ENCODE results near the gene CLIC3.
A peak's percentile ranks its signal among the peaks of the same experiment; 100 is the strongest.

The CLIC3 gene

DNA sequence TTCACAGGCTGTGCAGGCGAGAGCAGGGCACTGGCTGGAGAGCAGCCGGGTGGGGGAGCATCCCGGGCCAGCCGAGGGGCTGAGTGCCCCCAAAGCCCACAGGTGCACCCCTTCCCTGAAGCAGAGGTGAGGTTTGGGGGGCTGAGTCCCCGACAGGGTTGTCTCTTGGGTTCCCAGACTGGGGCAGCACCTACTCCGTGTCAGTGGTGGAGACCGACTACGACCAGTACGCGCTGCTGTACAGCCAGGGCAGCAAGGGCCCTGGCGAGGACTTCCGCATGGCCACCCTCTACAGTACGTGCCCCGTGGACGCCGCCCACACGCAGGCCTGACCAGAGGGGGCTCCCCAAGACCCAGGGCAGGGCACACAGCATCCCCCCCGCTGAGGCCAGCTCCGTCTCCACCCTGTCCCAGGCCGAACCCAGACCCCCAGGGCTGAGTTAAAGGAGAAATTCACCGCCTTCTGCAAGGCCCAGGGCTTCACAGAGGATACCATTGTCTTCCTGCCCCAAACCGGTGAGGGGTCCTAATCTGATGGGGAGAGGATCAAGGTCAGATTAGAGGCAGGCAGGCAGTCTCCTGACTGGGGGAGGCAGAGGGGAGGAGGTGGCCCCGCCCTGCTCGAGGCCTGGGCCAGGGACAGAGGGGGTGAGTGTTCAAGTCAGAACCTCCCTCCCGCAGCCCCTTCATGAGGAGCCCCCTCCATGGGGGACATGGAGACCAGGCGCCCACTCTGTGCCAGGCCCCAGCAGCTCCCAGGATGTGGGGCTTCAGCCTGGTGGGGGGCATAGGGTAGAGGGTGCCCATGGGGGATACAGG is 16.4 kb downstream of the CLIC3 start:
- DNase-seq: no peak

DNA sequence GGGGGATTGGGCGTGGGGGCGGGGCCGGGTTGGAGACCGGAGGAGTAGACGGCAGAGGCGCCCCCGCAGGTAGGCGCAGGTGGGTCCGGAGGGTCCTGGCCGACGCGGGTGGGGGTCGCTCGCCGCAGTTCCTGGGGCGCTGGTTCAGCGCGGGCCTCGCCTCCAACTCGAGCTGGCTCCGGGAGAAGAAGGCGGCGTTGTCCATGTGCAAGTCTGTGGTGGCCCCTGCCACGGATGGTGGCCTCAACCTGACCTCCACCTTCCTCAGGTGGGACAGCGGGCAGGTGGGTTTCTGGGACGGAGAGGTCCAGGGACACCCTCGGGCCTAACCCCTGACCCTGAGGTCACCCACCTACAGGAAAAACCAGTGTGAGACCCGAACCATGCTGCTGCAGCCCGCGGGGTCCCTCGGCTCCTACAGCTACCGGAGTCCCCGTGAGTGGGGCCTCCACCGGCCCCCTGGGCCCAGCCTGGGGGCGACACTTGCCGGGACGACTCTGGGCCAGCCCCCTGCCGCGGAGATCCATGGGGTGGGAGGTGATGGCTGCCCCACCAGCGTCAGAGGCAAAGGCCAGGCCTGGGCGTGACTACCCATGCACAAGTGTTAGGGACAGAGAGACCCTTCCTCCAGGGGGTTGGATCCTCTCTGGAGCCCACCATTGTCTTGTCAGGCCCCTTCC is 17.4 kb downstream of the CLIC3 start:
- no peak for DNase-seq

DNA sequence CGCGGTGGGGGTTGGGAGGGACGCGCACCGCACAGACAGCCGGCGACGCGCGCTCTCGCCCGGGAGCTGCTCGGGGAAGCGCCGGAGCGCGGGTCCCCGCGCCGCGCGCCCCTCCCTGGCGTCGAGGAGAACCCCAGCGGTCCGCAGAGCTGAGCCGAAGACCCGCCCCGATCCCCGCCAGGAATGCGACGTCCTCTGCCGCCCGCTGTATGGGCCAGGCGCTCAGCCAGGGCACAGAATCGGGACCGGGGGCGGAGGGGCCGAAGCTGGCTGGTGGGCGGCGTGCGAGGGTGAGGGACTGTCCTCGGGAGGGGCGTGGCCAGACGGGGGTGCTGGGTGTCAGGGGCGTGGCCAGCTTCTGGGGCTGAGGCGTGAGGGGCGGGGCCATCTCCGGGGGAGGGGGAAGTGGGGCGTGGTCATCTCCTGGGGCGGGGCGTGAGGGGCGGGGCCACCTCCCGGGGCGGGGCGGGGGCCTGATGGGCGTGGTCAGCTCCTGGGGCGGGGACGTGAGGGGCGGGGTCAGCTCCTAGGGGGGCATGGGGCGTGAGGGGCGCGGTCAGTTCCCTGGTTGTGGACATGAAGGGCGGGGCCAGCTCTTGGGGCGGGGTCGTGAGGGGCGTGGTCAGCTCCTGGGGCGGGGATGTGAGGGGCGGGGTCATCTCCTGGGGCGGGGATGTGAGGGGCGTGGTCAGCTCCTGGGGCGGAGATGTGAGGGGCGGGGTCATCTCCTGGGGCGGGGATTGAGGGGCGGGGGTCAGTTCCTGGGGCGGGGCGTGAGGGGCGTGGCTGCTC is 18.1 kb downstream of the CLIC3 start:
- peak; percentile 72 for DNase-seq

DNA sequence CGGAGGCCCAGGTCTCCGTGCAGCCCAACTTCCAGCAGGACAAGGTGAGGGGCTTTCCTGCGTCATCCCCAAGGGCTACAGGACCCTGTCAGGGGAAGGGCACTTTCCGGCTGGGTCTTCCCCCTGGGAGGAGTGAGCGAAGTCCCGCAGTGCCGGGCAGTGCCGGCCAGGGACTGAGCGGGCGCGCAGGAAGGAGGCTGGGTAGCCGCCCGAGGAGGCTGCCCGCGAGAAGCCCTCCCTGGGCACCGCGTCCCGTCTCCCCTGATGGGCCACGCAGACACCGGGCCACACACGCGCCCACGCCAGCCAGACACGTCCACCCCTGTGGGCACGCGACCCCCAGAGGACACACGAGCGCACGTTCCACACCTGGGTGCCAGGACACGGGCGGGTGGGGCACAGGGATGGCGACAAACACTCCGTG is 18.7 kb downstream of the CLIC3 start:
- no peak for DNase-seq

DNA sequence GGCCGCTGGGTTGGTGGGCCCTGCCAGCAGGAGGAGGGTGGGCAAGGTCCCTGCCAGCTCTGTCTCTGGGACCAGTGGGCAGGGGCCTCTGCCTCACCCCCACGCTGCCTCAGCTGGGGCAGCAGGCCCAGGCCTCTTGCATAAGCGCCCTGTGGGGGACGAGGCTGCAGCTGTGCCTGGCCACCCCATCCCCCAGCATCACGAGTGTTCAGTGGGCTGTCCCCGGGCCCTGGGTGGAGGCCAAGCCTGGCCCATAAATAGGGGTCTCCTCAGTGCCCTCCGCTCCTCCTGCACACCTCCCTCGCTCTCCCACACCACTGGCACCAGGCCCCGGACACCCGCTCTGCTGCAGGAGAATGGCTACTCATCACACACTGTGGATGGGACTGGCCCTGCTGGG is 19.1 kb downstream of the CLIC3 start, which contains the start of gene PTGDS:
PTGDS (plus strand) TSS at position 282 of the 400 bp plus-strand sequence; CDS start at position 357, 75 bp downstream.
- no peak for DNase-seq

DNA sequence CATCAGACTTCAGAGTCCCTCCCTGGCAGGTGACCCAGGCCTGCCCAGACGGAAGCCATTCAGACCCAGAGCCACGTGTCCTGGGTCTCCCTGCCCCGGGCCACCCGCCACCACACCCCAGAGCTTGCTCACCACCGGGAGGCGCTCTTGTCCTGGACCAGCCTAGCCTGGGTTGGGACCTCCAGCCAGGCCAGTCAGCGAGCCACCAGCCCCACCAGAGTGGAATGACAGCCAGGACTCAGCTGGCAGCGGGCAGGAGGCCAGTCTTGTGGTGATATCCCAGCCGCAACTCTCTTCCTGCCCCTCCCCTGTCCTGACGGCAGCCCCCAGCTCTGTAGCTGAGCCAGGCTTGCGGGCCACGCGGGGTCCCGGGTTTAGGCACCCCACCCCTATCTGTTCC is 20.7 kb downstream of the CLIC3 start:
- DNase-seq: peak; percentile 39

DNA sequence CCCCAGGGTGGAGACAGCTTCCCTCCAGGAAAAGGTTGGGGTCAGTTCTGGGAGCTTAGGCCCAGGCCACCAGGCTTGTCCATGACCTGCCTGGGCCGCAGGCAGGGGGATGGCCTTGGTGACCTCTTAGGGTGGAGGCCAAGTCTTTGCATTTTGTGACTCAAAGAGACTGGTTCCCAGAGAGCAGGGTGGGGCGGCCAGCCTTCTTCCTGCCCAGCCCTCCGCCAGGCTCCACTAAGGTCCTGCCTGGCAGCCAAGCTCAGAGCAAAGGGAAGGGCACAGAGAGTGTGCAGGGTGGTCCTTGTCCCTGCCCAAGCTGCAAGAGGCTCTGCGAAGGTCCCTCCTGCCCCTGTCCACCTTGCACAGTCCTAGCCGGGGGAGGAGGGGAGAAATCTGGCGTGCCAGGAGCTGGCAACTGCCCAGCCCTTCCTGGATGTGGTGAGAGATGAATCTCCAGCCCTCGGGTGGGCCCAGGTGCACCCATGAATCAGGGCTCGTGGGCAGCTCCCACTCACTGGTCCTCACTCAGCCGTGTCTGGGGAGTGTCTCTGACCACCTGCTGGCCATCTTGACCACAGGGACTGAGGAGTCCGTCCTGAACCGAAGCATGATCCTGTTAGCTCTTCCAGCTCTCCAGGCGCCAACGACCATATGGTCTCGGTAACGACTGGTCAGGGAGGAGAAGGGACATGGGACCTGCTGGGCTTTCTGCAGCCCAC is 21.4 kb downstream of the CLIC3 start:
- no peak for DNase-seq

DNA sequence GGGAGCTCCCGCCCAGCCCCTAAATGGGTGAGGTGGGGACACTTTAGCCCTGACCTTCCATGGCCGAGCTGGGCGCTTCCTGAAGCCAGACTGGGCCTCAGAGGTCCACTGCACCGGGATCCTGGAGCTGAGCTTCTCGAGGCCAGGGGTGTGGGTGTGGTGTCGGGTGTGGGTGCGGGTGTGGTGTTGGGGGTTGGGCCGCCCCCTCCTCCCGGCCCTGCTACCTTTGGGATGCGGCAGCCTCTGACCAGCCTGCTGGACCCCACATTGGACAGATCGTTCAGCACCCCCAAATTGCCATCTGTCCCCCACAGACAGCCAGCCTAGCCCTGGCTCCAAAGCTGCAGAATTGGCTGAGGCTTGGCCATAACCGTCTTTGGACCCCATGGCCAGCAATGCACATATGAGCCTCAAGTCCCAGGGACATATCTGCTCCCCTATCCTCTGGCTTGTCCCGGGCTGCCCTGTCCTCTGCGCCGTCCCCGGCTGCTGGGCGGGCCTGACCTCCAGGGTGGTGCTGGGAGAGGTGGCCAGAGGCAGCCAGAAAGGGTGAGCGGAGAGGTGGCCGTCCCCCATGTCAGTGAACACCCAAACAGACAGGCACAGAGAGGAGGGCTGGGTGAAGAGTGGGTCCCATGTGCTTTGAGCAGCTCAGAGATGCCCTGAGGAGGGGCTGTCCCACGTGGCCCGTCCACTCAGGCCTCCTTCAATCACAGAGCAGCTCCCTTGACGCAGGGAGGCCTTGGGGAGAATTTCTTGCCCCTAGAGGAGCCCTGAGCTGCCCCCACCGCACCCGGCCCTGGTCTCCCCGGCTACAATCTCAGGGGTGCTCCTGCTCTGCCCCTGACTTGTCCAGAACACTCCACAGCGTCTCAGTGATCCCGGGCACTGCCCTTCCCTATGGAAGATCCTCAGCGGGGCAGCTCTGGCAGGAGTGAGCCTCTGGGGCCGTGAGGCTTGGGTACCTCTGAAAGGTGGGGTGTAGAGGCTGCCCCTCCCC is 22.4 kb downstream of the CLIC3 start:
- no peak for DNase-seq

DNA sequence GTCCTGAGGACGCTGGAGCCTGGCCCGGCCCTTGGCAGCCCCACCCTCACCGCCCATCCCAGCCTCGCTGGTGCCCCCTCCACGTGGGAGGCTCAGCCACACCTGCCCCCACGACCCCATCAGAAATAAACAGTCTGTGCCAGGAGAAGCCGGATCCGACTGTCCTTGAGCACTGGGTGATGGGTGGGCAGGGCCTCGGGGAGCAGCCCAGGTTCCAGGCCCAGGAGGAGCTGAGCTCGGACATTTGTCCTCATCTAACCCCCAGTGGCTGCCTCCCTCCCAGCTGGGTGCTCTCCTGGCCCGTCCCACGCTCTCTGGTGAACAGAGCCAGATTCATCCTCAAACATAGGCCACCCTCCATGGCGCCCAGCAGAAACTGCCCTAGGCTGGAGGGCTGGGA is 23.6 kb downstream of the CLIC3 start:
- no peak for DNase-seq

DNA sequence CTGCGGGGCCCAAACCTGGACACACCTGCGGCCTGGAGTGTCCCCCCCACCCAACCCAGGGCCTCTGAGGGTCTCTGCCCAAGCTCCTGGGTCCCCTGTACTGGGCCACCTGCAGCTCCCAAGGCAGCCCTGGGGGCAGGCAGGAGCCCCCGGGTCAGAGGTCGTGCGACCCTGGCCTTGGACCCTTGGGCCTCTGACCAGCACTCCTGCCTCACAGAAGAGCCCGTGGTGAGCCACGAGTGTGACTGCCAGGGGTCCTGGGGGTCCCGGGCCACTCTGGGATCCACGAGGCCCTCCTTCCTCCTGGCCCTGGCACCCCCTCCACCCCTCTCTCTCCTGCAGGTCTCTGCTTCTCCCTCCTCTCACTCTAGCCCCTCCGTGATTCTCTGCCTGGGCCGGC is 24.0 kb downstream of the CLIC3 start:
- no peak for DNase-seq

DNA sequence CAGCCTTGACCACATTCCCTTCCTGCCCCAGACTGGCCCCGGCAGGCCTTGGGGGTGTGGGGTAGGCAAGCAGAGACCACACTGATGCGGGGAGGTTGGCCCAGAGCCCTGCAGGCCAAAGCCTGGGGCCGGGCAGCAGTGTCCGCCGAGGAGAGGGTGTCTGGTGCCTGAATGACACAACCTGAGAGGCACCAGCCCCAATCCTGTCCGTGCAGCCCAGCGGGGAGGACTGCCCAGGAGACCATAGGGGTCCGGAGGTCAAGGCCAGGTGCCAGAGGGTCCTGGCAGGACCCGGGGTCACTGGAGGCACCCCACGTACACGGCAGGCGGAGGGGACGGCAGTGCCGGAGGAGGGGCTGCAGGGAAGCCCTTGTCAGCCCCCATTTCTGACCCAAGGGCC is 24.6 kb downstream of the CLIC3 start:
- DNase-seq: no peak

DNA sequence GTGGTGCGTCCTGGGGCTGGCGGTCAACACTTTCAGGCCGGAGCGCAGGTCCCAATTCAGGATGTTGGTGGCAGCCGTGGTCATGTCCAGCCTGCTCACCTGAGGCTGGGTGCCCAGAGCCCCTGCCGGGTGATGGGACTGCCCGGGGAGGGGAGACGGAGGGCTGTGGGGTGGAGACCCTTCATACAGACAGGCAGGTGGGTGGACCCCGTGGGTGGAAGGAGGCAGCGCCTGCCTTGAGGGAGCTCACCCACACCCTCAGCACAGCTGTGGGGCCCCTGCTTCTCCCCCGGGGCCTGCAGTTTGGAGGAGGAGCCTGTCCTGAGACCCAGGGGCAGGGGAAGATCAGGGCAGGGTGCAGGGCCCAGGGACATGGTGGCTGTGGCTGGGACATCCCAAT is 26.0 kb downstream of the CLIC3 start:
- no peak for DNase-seq

DNA sequence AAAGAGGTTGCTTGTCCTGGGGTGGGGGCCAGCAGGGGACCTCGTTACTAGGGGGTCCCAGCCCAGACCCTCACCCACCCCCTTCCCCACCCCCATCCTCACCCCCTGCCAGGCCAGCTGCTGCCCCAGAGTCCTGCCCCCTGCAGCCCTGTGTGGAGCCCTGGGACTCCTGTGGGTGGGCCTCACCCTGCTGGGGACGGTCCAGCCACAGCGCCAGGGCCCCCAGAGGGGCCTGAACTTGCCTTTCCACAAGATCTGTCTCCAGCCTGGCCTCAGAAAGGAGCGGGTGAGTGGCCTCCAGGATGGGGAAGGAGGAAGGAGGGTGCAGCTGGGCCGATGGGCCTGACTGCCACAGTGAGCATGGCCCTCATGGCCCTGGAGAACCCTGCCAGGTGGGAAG is 26.6 kb downstream of the CLIC3 start:
- no peak for DNase-seq

DNA sequence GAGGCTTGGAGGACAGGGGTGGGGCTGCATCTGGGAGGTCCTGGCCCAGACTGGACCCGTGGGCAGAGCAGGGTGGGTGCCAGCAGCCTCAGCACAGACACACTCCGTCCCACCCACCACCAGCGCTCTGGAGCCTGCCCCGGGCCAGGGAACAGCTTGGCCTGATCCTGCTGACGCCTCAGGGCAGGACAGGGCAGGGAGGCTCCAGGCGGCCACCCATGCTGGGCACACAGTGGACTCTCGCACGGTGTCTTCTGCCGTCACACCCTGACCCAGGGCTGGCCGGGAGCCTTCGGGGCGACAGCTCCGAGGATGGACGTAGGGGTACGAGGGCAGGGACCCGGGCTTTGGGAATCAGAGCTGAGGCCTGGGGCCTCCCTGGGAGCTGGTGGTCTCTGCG is 27.2 kb downstream of the CLIC3 start:
- no peak for DNase-seq

DNA sequence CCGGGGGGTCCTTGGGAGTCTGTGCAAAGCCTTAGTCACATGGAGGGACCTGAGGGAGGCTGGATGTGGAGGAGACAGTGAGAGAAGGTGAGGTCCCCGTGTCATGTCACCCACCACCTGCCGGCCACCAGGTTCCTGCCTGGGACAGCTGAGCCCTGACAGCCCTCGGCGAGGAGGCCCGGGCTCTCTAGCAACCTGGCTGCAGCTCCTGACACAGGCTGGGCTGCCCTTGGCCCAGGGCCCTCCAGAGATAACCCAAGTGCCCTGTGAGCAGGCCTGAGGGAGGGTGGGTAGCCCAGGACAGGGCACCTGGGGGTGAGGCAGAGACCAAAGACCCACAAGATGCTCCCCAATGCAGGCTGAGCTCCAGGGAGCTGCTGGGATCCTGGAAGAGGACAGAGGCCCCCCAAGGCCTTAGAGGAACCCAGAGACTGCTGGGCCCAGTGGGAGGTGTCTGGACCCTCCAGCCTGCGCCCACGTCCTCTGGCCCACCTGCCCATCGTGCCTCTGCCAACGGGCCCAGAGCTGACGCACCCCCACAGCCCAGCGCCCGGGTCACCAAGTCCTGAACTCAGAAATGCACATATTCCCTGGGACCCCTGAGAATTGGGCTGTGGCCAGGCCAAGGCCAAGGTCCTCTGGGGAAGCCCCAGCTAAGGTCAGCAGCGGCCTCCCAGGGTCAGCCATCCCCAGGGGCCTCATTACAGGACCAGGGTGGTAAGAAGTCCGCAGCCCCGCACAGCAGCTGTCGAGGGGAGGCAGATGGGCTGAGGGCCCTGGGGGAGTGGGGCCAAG is 27.8 kb downstream of the CLIC3 start:
- no peak for DNase-seq

DNA sequence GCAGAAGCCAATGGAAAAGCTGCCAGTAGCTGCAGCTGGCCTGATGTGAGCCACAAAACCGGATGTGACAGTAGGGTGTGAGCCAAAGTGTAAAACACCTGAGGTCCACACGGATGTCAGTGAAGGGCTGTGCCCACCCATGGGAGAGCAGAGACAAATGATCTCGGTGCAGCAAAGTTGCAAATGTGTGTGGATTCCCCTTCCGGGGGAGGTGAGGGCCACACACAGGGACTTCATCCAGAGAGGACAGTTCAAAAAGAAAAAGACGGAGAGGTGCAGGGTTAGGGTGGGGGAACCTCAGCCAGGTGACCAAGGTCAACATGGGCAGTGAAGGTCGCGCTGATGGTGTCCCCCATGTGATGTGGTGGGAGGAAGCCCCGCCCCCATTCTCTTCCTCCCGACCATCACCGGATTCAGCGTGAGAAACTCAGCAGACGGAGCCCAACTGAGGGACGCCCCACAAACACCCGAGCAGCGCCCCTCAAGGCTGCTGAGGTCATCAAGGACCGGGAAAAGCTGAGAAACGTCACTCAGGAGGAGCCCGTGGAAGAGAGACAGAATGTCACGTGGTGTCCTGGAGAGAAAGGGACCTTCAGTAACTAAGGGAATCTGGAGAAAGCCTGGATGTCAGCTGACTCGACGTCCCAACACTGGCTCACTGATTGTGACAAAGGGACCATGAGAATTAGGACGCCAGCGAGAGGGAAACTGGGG is 30.4 kb downstream of the CLIC3 start:
- DNase-seq: no peak

DNA sequence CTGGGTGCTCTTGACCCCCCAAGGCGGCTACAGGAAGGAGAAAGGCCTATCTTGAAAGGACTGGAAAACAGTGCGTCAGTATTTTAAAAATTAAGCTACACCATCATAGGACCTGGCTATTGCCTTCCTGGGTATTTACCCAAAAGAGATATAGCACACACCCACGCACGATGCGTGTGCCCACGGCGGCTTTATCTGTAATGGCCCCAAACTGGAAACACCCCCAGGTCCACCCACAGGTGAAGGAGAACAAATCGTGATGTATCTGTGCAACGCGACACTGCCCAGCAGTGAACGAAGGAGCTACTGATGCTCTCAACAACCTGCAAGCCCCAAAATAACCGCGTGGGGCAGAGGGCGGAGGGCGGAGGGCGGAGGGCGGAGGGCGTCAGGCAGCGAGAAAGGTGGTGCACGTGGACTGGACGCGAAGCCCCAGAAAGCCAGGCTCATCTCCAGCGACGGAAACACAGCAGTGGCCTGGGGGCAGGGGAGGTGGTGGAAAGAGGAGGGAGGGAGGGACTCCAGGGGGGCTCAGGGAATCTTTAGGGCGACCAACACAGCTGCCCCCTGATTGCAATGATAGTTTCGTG is 31.4 kb downstream of the CLIC3 start:
- no peak for DNase-seq

DNA sequence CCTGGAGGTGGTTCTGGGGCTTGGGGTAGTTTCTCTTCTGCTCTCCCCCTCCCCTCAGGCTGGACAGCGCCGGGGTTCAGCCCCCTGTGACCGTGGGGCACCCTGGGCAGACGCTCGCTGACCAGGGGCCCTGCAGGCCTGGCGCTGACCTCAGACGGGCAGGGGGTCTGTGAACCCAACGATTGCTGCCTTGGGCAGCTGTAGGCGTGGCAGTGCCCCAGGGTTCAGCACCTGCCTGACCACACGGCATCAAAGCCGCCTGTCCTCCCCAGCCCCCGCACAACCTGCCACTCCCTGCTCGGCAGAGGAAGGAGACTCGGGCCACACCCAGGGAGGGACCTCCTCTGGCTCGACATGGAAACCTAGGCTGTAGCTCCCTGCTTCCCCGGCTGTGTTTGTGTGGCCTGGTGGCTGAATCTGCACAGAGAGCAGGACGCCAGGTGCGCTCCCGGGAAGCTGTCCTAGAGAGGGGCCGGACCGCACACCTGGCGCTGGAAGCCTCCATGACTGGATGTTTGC is 32.1 kb downstream of the CLIC3 start:
- DNase-seq: no peak

DNA sequence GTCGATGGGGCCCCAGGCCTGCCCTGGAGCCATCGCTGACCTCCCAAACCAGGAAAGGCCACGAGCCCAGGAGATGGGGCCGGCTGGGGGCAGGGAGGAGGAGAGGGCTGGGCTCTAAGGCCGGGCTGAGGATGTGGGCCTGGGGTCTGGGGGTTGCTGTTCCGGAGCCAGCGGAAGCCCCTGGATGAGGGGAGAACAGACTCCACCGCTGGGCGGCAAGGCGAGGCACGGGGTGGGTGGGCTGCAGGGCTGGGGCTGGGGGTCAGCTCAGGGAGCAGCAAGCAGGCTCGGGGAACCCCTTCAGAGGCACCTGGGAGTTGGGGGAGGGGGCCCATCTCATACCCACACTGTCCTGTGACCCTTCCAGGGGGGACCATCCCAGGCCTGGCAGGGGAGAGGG is 32.6 kb downstream of the CLIC3 start:
- DNase-seq: no peak

Data from stimulated activated CD4-positive, alpha-beta T cell treated with anti-CD3 and anti-CD28 coated beads, Interleukin-4, amount 100 ng/mL, for 24 hours (primary cell).